ENCODE measurements around the gene TMEM127. TPM values are rescaled to one million over a fixed set of nuclear protein-coding genes. Genes with fewer than 3 reads are reported as not detected.

Gene TMEM127
- total and polyA plus RNA-seq, 7 donors = 18.1 to 39.9 (median 26.1) TPM

DNA sequence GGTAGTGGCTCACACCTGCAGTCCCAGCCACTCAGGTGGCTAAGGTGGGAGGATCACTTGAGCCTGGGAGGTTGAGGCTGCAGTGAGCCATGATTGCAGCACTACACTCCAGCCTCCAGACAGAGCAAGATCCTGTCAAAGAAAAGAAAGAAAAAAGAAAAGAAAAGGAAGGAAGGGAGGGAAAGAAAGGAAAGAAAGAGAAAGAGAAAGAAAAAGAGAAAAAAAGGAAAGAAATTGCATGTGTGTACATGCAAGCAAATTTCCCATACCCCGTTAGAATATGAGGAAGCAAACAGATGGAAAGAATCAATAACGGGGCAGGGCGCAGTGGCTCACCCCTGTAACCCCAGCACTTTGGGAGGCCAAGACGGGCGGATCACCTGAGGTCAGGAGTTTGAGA is 17.9 kb downstream of the TMEM127 start:
- peak overlapping the region; percentile 71 for H3K27ac ChIP-seq
- H3K4me1 ChIP-seq = peaks cover 59% of the 10 kb centered on the region
- H3K27me3 ChIP-seq (ENCODE audit: insufficient read depth in 3 of 3, low read length in 2 of 3) = no peaks in the 10 kb centered on the region
- H3K9me3 ChIP-seq = no peaks in the 10 kb centered on the region
- H3K36me3 ChIP-seq (ENCODE audit: insufficient read depth in 1 of 2, low read depth in 1 of 2) = peaks cover 3 to 13% of the 10 kb centered on the region in 2 donors
- H3K4me3 ChIP-seq = no peak overlapping the region
- DNase-seq = no peak
- intact Hi-C loops (cut with DNase I) = no loop called here
- no peak for ATAC-seq
- TF ChIP-seq, protein P1, sequence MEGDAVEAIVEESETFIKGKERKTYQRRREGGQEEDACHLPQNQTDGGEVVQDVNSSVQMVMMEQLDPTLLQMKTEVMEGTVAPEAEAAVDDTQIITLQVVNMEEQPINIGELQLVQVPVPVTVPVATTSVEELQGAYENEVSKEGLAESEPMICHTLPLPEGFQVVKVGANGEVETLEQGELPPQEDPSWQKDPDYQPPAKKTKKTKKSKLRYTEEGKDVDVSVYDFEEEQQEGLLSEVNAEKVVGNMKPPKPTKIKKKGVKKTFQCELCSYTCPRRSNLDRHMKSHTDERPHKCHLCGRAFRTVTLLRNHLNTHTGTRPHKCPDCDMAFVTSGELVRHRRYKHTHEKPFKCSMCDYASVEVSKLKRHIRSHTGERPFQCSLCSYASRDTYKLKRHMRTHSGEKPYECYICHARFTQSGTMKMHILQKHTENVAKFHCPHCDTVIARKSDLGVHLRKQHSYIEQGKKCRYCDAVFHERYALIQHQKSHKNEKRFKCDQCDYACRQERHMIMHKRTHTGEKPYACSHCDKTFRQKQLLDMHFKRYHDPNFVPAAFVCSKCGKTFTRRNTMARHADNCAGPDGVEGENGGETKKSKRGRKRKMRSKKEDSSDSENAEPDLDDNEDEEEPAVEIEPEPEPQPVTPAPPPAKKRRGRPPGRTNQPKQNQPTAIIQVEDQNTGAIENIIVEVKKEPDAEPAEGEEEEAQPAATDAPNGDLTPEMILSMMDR (IDR thresholded peaks at IDR 0.05) = no peak
- WGBS, 3 donors = 87 to 94% (median 87%) methylated on average over 5 of the region's 5 CpGs

DNA sequence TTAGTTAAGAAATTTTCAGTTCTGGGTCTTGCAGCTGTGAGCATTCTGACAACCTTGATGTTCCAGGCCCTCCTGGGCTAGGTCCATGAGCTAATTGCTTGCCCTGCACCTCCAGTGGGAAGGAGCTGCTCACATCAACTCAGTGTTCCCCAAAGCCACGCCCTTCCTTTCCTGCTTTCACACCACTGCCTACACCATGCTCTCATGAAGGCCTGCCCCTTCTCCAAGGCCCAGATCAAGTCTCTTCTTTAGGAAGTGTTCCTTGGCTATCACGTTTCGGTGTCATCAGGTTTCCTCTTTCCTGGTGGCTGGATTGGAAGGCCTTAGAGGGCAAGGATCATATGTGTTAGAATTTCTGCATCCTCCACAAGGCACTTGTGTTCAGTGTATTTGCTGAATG is 18.8 kb downstream of the TMEM127 start:
- H3K4me3 ChIP-seq = no peak overlapping the region
- peaks cover 59% of the 10 kb centered on the region for H3K4me1 ChIP-seq
- peak in 2 of 4 donors; percentile 12 to 29 for ATAC-seq
- WGBS, 3 donors = 35 to 66% (median 44%) methylated on average over 3 of the region's 3 CpGs
- no peak for DNase-seq
- no peaks in the 10 kb centered on the region for H3K27me3 ChIP-seq (ENCODE audit: insufficient read depth in 3 of 3, low read length in 2 of 3)
- intact Hi-C loops (cut with DNase I) = no loop called here
- H3K9me3 ChIP-seq = no peaks in the 10 kb centered on the region
- TF ChIP-seq, protein P1 (IDR thresholded peaks at IDR 0.05) = no peak
- H3K36me3 ChIP-seq (ENCODE audit: insufficient read depth in 1 of 2, low read depth in 1 of 2) = peaks cover 0 to 4% of the 10 kb centered on the region in 2 donors
- peak overlapping the region; percentile 71 for H3K27ac ChIP-seq

DNA sequence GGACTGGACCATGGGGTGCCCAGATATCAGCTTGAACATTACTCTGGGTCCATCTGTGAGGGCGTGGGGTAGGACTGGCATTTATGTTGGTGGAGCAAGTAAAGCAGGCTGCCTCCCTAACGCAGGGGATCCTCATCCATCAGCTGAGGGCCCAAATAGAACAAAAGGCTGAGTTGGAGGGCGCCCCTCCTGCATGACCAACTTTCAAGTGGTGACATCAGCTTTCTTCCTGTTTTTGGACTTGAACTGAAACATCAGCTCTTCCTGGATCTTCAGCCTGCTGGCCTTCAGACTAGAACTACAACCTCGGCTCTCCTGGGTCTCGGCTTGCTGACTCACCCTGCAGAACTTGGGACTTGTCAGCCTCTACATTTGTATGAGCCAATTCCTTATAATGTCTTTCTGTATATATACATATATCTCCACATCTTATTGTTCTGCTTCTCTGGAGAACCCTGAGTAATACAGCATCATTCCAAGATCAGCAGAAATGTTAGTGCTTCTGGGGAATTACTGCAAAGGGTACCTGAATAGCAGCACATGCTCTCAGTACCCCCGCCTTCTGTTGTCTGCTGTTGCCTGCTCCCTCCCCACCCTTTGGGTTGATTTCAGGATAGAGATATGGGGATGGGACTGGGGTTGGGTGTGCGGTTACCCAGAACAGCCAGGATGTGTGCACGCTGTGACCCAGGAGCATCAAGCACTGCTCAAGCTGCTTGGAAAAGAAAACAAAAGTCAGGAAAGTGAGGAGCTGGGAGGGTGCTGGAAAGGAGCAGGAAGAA is 20.0 kb downstream of the TMEM127 start:
- ATAC-seq = no peak
- H3K27me3 ChIP-seq (ENCODE audit: insufficient read depth in 3 of 3, low read length in 2 of 3) = no peaks in the 10 kb centered on the region
- intact Hi-C loops (cut with DNase I) = no loop called here
- H3K9me3 ChIP-seq = no peaks in the 10 kb centered on the region
- no peak overlapping the region for H3K4me3 ChIP-seq
- 81 to 88% (median 83%) methylated on average over 8 of the region's 8 CpGs for WGBS, 3 donors
- peak overlapping the region; percentile 71 for H3K27ac ChIP-seq
- TF ChIP-seq, protein P1 (IDR thresholded peaks at IDR 0.05) = no peak
- no peak for DNase-seq
- H3K36me3 ChIP-seq (ENCODE audit: insufficient read depth in 1 of 2, low read depth in 1 of 2) = no peaks in the 10 kb centered on the region
- peaks cover 61% of the 10 kb centered on the region for H3K4me1 ChIP-seq

DNA sequence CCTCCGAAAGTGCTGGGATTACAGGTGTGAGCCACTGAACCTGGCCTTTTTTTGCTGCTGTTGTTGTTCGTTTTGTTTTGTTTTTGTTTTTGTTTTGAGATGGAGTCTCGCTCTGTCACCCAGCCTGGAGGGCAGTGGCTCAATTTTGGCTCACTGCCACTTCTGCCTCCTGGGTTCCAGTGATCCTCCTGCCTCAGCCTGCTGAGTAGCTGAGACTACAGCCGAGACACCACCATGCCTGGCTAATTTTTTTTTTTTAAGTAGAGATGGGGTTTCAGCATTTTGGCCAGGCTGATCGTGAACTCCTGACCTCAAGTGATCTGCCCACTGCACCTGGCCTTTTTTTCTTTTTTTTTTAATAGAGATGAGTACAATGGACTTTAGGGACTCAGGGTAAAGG is 22.0 kb downstream of the TMEM127 start:
- H3K36me3 ChIP-seq (ENCODE audit: insufficient read depth in 1 of 2, low read depth in 1 of 2) = no peaks in the 10 kb centered on the region
- DNase-seq (no peak), ATAC-seq (no peak)
- H3K9me3 ChIP-seq = no peaks in the 10 kb centered on the region
- TF ChIP-seq, protein P1 (IDR thresholded peaks at IDR 0.05) = no peak
- no peaks in the 10 kb centered on the region for H3K27me3 ChIP-seq (ENCODE audit: insufficient read depth in 3 of 3, low read length in 2 of 3)
- H3K4me1 ChIP-seq = peaks cover 64% of the 10 kb centered on the region
- H3K27ac ChIP-seq = peak overlapping the region; percentile 1
- no peak overlapping the region for H3K4me3 ChIP-seq
- intact Hi-C loops (cut with DNase I) = no loop called here
- 61 to 74% (median 65%) methylated on average over 5 of the region's 5 CpGs for WGBS, 3 donors

Measured in psoas muscle (tissue), 8 donors.